ENCODE data around the gene ADAMTS15. TPM values are rescaled to one million over a fixed set of nuclear protein-coding genes. Genes with fewer than 3 reads are reported as not detected.

ADAMTS15 gene
- total and polyA plus RNA-seq, 2 donors (not counting 3 experiments of a cell fraction or from before 2014, with no cell fraction given) = 0.08 TPM; not detected in 1

- no peaks in the 10 kb centered on the region for H3K4me1 ChIP-seq (ENCODE audit: control insufficient read depth, extremely low read depth, insufficient read depth, low read length)
- no peak overlapping the region for H3K4me2 ChIP-seq (ENCODE audit: insufficient read depth, low read length)
- H3K9me1 ChIP-seq (replicated peaks; ENCODE audit: control insufficient read depth, extremely low read depth, insufficient read depth, low read length) = no peaks in the 10 kb centered on the region
- FAIRE-seq (no peak), DNase-seq (ENCODE audit: low read depth, low spot score) (no peak)
- no TSS peak for BruUV-seq (replicated peaks)
- ChIA-PET POLR2A (no interaction called here), CTCF (no interaction called here)
- H3K4me3 ChIP-seq (replicated peaks in 1 of 3; ENCODE audit: insufficient read depth in 1 of 3, low read depth in 1 of 3, low read length in 3 of 3) = no peak overlapping the region
- peaks cover 1 to 4% of the 10 kb centered on the region in 2 experiments for H3K27me3 ChIP-seq (ENCODE audit: control insufficient read depth in 2 of 2, insufficient read depth in 2 of 2, low read length in 2 of 2)
- no peak overlapping the region for H2AFZ ChIP-seq (ENCODE audit: low read depth, low read length)
- dilution Hi-C loops (cut with MboI; ENCODE audit: extremely low pct_ligation_motif_present, low sequenced_read_pairs) (no loop called here), intact Hi-C loops (cut with micrococcal nuclease) (no loop called here)
- TF ChIP-seq CTCF (IDR thresholded peaks at IDR 0.05; ENCODE audit: extremely low read depth in 1 of 2, insufficient read depth in 1 of 2, low read depth in 1 of 2, low read length in 2 of 2) (no peak), EZH2 (IDR thresholded peaks at IDR 0.05; ENCODE audit: borderline replicate concordance, low read depth, low read length, severe bottlenecking) (no peak), JUN (IDR thresholded peaks at IDR 0.05; ENCODE audit: borderline replicate concordance, insufficient read depth, insufficient read length, low read depth) (no peak), POLR2A (IDR thresholded peaks at IDR 0.05; ENCODE audit: low read depth, low read length) (no peak), FOS (IDR thresholded peaks at IDR 0.05; ENCODE audit: borderline replicate concordance, insufficient read depth, low read length) (no peak), MYC (IDR thresholded peaks at IDR 0.05; ENCODE audit: low read depth, low read length) (no peak), MAX (IDR thresholded peaks at IDR 0.05; ENCODE audit: insufficient read depth, insufficient read length) (no peak), GATA2 (IDR thresholded peaks at IDR 0.05; ENCODE audit: insufficient read depth, insufficient read length, low read depth, low read length) (no peak), POLR2AphosphoS5 (IDR thresholded peaks at IDR 0.05; ENCODE audit: insufficient read depth, low read depth, low read length) (no peak)
- no peak overlapping the region for H3K27ac ChIP-seq (ENCODE audit: insufficient read depth, low read depth, low read length)
- H3K79me2 ChIP-seq (ENCODE audit: control insufficient read depth, insufficient read depth, low read length) = no peaks in the 10 kb centered on the region
- H3K9me3 ChIP-seq (replicated peaks; ENCODE audit: control insufficient read depth, insufficient read depth, low read length) = no peaks in the 10 kb centered on the region
- H3K9ac ChIP-seq (replicated peaks; ENCODE audit: extremely low read depth, insufficient read depth, low read length) = no peak overlapping the region
- H3K36me3 ChIP-seq (ENCODE audit: control insufficient read depth in 2 of 2, extremely low read depth in 1 of 2, insufficient read depth in 2 of 2, low read length in 2 of 2) = no peaks in the 10 kb centered on the region
- H4K20me1 ChIP-seq (replicated peaks; ENCODE audit: control insufficient read depth, extremely low read depth, insufficient read depth, low read length) = no peaks in the 10 kb centered on the region
These were observed 49.7 kb downstream of the ADAMTS15 start for GRCh38 chr11:130498181-130498580.

Measured in endothelial cell of umbilical vein (primary cell).